A549 treated with ZK216348 at 1 μM for 4 hours (cell line): ENCODE measurements around the gene TNS4. TPM values are rescaled to one million over a fixed set of nuclear protein-coding genes. Genes with fewer than 3 reads are reported as not detected.

Source experiments
- total RNA-seq: library from RNA; stranded (reverse); fragments of 200-300 nt; extraction: Qiagen RNA extraction; gene quantifications from 5 replicates; pipeline ENCODE4 v1.2.3, GENCODE V29; 2022; ENCODE audit warnings: low read depth

Gene TNS4, protein sequence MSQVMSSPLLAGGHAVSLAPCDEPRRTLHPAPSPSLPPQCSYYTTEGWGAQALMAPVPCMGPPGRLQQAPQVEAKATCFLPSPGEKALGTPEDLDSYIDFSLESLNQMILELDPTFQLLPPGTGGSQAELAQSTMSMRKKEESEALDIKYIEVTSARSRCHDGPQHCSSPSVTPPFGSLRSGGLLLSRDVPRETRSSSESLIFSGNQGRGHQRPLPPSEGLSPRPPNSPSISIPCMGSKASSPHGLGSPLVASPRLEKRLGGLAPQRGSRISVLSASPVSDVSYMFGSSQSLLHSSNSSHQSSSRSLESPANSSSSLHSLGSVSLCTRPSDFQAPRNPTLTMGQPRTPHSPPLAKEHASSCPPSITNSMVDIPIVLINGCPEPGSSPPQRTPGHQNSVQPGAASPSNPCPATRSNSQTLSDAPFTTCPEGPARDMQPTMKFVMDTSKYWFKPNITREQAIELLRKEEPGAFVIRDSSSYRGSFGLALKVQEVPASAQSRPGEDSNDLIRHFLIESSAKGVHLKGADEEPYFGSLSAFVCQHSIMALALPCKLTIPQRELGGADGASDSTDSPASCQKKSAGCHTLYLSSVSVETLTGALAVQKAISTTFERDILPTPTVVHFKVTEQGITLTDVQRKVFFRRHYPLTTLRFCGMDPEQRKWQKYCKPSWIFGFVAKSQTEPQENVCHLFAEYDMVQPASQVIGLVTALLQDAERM
- 170 to 273 TPM (median 226 TPM) in 5 replicates for total RNA-seq

DNA sequence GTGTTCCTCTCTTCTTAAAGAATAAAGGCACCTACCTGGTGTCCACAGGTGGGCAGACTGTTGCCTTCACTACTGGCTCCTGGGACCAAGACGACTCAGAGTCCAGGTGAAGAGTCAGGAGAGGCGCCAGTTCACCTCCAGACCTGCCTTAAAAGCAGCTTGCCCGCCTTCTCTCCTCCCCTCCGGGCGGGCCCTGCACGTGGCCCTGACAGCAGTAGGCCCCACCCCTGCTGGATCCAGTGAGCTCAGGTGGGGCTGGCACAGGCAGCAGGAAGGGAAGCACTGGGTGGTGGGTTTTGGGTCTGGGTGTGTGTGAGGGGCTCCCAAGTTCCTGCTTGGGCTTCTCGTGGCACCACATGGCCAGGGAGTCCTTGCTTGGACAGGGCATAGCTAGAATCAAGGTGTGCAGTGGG lies at the start of gene TNS4:
Gene TNS4, minus strand, starts transcription at position 125 of the 413 bp plus-strand sequence. CDS start 5,198 bp downstream, outside the sequence.

DNA sequence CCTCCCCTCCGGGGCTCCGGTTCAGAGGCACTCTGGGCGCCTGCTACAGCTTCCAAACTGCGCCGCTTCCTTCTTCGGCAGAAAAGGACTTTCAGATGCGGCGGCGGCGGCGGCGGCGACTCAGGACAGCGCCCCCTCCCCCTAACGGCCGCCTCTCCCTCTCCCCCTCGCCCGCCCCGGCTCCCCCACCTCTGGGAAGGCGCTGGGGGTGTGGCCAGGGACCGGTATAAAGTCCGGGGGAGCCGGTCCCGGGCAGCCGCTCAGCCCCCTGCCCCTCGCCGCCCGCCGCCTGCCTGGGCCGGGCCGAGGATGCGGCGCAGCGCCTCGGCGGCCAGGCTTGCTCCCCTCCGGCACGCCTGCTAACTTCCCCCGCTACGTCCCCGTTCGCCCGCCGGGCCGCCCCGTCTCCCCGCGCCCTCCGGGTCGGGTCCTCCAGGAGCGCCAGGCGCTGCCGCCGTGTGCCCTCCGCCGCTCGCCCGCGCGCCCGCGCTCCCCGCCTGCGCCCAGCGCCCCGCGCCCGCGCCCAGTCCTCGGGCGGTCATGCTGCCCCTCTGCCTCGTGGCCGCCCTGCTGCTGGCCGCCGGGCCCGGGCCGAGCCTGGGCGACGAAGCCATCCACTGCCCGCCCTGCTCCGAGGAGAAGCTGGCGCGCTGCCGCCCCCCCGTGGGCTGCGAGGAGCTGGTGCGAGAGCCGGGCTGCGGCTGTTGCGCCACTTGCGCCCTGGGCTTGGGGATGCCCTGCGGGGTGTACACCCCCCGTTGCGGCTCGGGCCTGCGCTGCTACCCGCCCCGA lies 58.0 kb downstream of the TNS4 start, which contains the start of gene IGFBP4:
Gene IGFBP4, plus strand, starts transcription at position 255 of the 792 bp plus-strand sequence. Its CDS starts 286 bp downstream, at position 541.

Other genes starting within 250 kb of the TNS4 start
- 49.2 to 61.6 TPM (median 54.6 TPM) in 5 replicates for gene CDC6, start 213.7 kb downstream of the TNS4 start, total RNA-seq
- 34.5 to 45.5 TPM (median 38.2 TPM) in 5 replicates for gene RARA, start 192.4 kb downstream of the TNS4 start, total RNA-seq
- gene GJD3, start 136.9 kb downstream of the TNS4 start, total RNA-seq: 0.73 to 1.6 TPM (median 0.88 TPM) in 5 replicates
- gene TOP2A, start 83.7 kb downstream of the TNS4 start, total RNA-seq: 134 to 262 TPM (median 221 TPM) in 5 replicates
- 1,873 to 3,199 TPM (median 3,004 TPM) in 5 replicates for gene IGFBP4, start 58.2 kb downstream of the TNS4 start, total RNA-seq
- gene CCR7, start 63.8 kb upstream of the TNS4 start, total RNA-seq: 0.88 to 1.3 TPM (median 1.2 TPM) in 5 replicates
- gene SMARCE1, start 146.2 kb upstream of the TNS4 start, total RNA-seq: 105 to 119 TPM (median 113 TPM) in 5 replicates
- gene KRT222, start 163.6 kb upstream of the TNS4 start, total RNA-seq: 0.41 to 1.1 TPM (median 0.59 TPM) in 5 replicates
- gene KRT24, start 202.1 kb upstream of the TNS4 start, total RNA-seq: not detected in 5 replicates